HL-60 (cell line): ENCODE data around the gene CARD9.

ENCODE experiments used
- GABPA ChIP-seq: IDR thresholded peaks from 2 replicates; pipeline ENCODE4 v1.6.1; 2012; ENCODE audit warnings: low read depth
- POLR2AphosphoS5 ChIP-seq: IDR thresholded peaks from 2 replicates; pipeline ENCODE4 v1.6.1; 2012; ENCODE audit warnings: low read depth
- SPI1 ChIP-seq: IDR thresholded peaks from 2 replicates; pipeline ENCODE4 v1.6.1; 2012; ENCODE audit warnings: low read depth, mild to moderate bottlenecking, borderline replicate concordance
- TF ChIP-seq, protein P1 (sequence below): IDR thresholded peaks from one replicate; pipeline ENCODE4 v1.5.1; 2011; ENCODE audit warnings: low read length, control low read depth, inconsistent platforms; ENCODE audit not compliant: insufficient read depth
- TF ChIP-seq, protein P2 (sequence below): IDR thresholded peaks from 2 replicates; pipeline ENCODE4 v1.6.1; 2012; ENCODE audit warnings: low read depth; ENCODE audit not compliant: insufficient replicate concordance

DNA sequence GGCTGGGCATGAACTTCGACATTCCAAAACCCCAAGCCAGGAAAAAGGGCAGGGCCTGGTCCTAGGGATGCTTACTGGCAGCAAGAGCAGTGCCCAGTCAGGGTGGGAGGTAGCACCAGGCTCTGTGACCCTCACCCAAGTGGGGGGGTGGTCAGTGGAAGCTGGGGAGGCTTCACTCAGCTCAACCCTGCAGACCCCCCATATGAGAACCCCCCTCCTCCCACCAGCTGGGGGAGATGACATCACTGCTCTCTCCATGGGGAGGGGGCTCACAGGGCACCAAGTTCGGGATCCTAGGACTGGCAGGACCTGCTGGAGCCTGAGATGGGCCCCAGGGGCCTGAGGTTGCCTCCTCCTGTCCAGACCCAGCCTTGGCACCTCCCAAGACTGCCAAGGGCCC lies 14.6 kb downstream of the CARD9 start:
- no peak for TF ChIP-seq POLR2AphosphoS5
- TF ChIP-seq, protein P1, sequence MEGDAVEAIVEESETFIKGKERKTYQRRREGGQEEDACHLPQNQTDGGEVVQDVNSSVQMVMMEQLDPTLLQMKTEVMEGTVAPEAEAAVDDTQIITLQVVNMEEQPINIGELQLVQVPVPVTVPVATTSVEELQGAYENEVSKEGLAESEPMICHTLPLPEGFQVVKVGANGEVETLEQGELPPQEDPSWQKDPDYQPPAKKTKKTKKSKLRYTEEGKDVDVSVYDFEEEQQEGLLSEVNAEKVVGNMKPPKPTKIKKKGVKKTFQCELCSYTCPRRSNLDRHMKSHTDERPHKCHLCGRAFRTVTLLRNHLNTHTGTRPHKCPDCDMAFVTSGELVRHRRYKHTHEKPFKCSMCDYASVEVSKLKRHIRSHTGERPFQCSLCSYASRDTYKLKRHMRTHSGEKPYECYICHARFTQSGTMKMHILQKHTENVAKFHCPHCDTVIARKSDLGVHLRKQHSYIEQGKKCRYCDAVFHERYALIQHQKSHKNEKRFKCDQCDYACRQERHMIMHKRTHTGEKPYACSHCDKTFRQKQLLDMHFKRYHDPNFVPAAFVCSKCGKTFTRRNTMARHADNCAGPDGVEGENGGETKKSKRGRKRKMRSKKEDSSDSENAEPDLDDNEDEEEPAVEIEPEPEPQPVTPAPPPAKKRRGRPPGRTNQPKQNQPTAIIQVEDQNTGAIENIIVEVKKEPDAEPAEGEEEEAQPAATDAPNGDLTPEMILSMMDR, result no peak
- TF ChIP-seq GABPA, result no peak
- TF ChIP-seq, protein P2, sequence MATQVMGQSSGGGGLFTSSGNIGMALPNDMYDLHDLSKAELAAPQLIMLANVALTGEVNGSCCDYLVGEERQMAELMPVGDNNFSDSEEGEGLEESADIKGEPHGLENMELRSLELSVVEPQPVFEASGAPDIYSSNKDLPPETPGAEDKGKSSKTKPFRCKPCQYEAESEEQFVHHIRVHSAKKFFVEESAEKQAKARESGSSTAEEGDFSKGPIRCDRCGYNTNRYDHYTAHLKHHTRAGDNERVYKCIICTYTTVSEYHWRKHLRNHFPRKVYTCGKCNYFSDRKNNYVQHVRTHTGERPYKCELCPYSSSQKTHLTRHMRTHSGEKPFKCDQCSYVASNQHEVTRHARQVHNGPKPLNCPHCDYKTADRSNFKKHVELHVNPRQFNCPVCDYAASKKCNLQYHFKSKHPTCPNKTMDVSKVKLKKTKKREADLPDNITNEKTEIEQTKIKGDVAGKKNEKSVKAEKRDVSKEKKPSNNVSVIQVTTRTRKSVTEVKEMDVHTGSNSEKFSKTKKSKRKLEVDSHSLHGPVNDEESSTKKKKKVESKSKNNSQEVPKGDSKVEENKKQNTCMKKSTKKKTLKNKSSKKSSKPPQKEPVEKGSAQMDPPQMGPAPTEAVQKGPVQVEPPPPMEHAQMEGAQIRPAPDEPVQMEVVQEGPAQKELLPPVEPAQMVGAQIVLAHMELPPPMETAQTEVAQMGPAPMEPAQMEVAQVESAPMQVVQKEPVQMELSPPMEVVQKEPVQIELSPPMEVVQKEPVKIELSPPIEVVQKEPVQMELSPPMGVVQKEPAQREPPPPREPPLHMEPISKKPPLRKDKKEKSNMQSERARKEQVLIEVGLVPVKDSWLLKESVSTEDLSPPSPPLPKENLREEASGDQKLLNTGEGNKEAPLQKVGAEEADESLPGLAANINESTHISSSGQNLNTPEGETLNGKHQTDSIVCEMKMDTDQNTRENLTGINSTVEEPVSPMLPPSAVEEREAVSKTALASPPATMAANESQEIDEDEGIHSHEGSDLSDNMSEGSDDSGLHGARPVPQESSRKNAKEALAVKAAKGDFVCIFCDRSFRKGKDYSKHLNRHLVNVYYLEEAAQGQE, result no peak
- no peak for TF ChIP-seq SPI1
